ENCODE results near the gene ZSCAN20.

- TF ChIP-seq, protein P1, sequence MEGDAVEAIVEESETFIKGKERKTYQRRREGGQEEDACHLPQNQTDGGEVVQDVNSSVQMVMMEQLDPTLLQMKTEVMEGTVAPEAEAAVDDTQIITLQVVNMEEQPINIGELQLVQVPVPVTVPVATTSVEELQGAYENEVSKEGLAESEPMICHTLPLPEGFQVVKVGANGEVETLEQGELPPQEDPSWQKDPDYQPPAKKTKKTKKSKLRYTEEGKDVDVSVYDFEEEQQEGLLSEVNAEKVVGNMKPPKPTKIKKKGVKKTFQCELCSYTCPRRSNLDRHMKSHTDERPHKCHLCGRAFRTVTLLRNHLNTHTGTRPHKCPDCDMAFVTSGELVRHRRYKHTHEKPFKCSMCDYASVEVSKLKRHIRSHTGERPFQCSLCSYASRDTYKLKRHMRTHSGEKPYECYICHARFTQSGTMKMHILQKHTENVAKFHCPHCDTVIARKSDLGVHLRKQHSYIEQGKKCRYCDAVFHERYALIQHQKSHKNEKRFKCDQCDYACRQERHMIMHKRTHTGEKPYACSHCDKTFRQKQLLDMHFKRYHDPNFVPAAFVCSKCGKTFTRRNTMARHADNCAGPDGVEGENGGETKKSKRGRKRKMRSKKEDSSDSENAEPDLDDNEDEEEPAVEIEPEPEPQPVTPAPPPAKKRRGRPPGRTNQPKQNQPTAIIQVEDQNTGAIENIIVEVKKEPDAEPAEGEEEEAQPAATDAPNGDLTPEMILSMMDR (IDR thresholded peaks at IDR 0.05; ENCODE audit: low read depth, low read length, poor library complexity, severe bottlenecking), result no peak
- no peak for TF ChIP-seq EZH2phosphoT487 (IDR thresholded peaks at IDR 0.05; ENCODE audit: borderline replicate concordance, low read length)
These were observed 55.5 kb downstream of the ZSCAN20 start for GRCh38 chr1:33527934-33528333.
